H54 (cell line): Measurements from ENCODE around the gene DLGAP1.

ENCODE experiments used
- DNase-seq: peaks from one replicate; pipeline ENCODE4 v3.0.0; 2011; ENCODE audit warnings: low spot score, mixed read lengths; ENCODE audit not compliant: insufficient read length
- FAIRE-seq: peaks from 3 replicates; lab custom pipeline; 2011; peaks lifted over from hg19 to GRCh38; lab: Jason Lieb, UNC
- POLR2A ChIP-seq: IDR thresholded peaks from 2 replicates; pipeline ENCODE4 v1.6.1; 2011; ENCODE audit warnings: low read depth, mild to moderate bottlenecking, low read length

DLGAP1 gene

DNA sequence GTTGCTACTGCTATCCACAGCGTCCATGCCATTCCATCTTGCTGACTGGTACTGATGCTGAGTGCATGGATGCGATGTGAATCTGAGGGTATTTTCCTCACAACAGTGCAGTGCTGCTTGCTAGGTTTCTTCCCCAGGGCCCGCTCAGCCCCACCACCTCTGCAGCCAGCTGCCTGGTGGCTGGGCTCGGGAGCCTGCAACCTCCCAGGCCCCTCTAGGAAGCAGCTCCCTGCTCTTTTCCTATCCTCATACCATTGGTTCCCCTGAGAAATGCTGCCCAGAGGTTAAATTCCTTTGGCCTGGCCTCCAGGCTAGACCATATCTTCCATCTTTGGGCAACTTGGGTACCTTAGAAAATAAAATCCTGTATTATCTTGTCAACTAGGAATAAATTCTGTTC, 591.5 kb downstream of the DLGAP1 start:
- TF ChIP-seq POLR2A, result no peak
- FAIRE-seq, result no peak
- DNase-seq, result no peak

DNA sequence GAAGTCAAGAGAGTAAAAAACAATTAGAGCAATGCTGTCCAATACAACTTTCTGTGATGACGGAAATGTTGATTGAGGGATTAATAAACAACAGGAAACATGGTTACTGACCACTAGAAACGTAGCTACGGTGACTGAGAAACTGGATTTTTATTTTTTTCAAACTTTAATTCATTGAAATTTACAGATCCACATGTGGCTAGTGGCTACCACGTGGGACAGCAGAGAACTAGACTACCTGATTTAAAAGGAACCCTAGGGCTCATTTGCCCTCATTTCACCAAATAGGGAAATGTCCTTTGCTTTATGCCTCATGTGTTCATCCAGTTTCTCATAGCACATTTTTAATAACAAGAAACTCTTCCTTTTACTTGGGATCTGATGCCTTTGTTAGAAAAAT, 592.1 kb downstream of the DLGAP1 start:
- DNase-seq, result no peak
- no peak for FAIRE-seq
- no peak for TF ChIP-seq POLR2A

DNA sequence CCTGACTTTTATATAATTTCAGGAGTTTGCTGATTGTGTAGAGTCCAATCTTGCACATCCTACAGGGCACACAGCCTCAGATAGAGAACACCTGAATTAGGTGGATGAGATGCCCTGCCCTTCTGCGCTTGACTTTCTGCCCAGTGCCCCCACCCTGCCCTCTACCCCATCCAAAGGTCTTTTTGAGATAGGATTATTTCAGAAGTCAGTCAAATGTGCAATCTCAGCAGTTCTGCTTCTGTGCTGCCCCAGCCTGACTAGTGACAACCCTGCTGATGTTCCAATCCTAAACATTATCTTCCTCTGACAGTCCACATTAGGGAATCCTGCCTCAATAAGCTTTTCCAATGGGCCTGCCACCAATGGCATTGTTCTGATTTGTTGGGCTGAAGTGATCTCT, 593.6 kb downstream of the DLGAP1 start:
- FAIRE-seq (no peak), DNase-seq (no peak)
- TF ChIP-seq POLR2A, result no peak

DNA sequence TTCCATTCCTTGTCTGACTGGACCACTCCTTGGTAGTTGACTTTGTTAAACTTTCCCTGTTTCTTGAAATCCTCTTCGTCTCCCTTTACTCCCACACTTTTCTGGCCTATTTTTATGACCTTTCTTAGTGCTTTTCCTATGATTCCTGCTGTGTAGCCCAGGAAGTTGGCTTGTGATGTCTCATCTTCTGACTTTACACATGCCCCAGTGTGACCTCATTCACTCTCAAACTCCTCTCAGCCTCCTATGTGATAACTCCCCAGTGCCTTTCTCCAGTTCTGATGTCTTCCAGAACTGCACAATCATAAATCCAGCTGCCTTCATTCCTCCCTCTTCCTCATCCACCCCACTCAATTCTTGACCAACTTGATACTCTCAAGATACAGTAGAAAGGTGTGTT, 597.6 kb downstream of the DLGAP1 start:
- TF ChIP-seq POLR2A, result no peak
- peak; percentile 75 for FAIRE-seq
- DNase-seq, result peak; percentile 14

DNA sequence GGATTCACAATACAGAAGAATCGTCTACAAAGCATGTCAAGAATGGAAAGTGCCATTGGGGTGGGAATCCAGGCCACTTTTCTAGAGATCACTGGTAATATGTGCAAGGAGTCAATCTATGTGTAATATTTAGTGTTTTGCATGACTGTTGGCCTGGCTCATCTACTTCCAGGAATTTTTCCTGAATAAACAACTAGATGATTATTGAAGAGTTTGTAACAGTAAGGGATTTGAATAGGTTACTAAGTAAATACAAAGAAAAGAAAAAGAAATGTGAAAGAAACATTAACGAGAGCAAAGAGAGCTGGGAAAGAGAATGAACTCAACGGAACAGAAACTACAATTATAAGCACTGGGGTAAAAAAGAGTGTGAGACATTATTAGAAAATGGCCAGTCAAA, 599.1 kb downstream of the DLGAP1 start:
- no peak for DNase-seq
- TF ChIP-seq POLR2A, result no peak
- no peak for FAIRE-seq

DNA sequence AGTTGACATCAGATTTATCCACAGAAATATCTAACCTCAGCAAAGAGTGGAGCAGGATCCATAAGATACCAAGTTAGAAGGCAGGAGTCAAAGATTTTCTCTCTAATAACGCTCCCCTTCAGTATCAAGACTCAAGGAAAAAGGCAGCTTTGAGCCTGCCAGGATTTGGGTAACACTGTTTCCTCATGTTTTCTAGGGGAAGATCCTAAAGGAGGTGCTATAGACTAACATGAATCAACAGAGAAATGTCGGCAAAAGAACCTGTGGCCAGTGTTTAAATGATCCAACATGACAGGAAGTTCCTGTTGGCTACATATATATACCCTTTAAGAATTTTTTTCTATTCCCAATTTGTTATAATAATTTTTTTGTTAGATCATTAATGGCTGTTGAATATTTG, 602.8 kb downstream of the DLGAP1 start:
- no peak for DNase-seq
- TF ChIP-seq POLR2A, result no peak
- no peak for FAIRE-seq

DNA sequence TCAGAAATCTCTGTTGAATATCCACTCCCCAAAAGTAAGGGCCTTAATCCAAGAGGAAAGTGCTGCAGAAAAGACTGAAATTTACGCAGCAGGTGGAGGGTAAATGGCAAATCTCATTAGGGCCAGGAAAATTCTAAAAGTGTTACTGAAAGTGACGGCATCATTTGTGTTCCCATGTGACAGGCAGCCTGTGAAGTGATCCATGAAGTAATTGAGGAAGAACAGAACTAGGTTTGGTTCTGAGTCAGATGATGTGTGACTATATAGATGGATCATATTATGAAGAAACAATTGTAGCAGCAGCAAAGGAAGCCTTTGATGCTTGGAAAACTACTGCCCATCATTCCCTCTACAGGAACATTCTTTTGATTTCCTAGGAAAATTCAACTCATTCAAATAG, 603.9 kb downstream of the DLGAP1 start:
- FAIRE-seq, result no peak
- no peak for DNase-seq
- no peak for TF ChIP-seq POLR2A

DNA sequence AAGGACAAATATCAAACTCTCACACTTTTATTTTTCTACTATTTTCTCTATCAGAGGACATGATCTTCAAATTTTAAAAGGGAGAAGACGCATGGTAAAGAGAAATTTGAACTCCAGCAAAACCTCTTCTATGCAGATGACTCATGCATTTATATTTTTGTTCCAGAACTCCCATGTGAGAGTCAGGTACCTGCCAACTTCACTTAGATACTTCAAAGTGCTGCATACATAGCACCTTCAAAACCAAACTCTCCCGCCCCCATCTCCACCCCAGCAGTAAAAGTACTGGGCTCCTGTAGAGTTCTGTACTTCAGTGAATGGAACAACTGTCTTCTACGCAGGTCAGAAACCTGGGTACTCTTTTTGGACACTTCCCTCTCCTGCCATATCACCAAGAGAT, 606.8 kb downstream of the DLGAP1 start:
- FAIRE-seq (no peak), DNase-seq (no peak)
- no peak for TF ChIP-seq POLR2A

DNA sequence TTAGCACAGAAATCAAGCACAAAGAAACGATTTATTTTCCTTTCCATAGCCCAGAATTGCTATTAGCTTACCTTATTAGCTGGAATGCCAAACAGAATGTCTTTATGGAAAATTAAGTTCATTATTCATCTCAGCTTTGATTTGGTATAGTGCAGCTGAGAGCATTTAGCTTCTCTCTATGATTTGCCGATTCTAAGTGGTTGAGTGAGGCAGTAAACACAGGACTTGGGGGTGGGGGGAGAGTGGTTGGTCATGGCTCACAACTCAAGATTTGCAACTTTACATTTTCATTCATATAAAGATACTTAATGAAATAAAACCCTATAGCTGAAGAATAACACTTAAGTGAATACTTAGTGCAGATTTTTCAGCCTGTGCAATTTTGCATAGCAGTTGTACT, 609.9 kb downstream of the DLGAP1 start:
- no peak for FAIRE-seq
- no peak for TF ChIP-seq POLR2A
- DNase-seq, result no peak

DNA sequence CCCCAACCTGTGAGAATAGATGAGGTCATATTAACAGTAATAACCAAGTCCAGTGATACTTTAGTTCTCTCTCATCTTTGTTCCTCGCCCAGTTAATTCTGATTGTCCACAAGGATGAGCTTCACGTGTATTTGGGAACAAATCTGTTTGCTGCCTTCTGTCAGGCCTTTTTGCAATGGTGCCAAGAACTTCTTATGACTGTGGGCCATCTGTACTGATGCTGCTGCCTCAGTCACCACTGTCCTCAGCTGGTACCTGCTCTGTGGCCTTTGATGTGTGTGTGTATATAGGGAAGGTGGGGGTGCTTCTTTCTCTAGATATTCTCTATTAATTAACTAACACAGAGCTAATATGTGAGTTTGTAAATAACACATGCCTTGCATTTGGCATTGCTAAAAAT, 612.3 kb downstream of the DLGAP1 start:
- no peak for FAIRE-seq
- TF ChIP-seq POLR2A, result no peak
- DNase-seq, result no peak

DNA sequence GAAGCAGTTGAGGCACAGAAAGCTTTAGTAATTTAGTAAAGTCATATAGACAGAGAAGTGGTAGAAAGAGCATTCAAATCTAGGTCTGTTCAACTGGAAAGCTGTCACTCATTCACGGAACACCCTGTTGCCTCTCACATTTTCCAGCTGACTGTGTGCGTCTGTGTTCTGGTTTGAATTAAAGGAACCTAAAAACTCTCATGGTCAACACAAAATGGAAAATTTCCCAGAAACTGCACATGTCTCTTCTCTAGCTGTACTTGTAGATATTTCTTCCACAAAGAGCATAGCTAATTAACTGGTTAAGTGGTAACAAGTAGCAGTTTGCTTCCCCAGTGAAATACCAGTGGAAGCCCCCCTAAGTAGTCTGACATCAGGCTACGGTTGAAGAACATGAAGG, 614.3 kb downstream of the DLGAP1 start:
- TF ChIP-seq POLR2A, result no peak

DNA sequence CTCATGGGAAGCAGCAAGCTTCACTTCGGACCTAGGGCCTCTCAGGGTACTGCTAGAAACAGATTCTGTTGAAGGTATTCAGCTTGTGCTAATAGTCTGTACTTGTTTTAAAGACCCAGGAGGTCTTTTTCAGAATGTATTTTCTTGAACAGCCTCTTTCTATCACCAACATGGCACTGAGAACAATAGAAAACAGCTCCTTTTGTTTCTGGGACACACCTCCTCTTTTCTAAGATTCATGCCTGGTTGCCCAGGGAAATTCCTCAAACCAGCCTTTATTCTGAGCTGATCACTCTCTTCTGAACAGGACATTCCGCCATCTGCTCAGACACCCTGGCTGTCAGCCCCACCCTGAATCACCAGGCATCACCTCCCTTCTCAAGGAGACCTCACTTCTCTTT, 615.5 kb downstream of the DLGAP1 start:
- no peak for DNase-seq
- FAIRE-seq, result no peak
- TF ChIP-seq POLR2A, result no peak

More for the DNA sequence above, 614.3 kb downstream of the DLGAP1 start:
- DNase-seq (no peak), FAIRE-seq (no peak)

DNA sequence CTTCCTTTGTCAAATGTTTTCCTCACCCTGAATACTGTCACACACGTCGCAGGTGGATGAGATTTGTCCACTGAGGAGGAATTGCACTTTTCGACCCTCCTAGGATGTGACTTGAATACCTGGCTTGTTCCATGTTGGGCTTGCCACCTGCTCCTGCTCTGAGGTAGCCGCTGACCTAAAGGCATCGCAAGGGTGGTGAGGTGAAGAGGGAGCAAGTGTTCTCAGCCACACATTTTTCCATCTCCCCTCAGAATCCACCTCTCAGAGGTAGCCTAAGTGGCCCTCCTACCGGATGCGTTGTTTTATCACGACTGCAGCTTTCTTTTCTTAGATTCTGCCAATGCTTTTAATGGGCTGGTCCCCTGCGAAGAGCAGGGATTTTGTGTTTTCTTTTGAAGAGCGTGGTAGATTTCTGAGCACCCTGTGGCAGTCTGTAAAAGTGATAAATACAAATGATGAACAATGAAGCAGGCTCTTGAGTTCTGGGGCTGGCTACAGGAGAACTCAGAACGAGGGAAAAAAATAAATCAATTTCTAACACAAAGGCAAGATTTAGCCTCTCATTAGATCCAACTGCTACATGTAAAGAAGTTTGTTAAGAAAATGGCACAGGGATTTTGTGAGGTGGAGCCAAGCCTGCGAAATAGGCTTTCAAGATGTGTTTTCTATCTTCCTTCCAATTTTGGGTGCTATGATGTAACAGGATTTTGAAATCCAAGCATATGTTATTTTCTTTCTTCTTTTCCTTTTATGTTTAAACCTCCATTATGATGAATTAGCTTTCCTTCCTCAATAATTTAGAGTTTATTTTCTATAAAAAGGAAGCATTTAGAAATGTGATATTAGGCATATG, 618.4 kb downstream of the DLGAP1 start:
- DNase-seq (no peak), FAIRE-seq (no peak)
- TF ChIP-seq POLR2A, result no peak

DNA sequence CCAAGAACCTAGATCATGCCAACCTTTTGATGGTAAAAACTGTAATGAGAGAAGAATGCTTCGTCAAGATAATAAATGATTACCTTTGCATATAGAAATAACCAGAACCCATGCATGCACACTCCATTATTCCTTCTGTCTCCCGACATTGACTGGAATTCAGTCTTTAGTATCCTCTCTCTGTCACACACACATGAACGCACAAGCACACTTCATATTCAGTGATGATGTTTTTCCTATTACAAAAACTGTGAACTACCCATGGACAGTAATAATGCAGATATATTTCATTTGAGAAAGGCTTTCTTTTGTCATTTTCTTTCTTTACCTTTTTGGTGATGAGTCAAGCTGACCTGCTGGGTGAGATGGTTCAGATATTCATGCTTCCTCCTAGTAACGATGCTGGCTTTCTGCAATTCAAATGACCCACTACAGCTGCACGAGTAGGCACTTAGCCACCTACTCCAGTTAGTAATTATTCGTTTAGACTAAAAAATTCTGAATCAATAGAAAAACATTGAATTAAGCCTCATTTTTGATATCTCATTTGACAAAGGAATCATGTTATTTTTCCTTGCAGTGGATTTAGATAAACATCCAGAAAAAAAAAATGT, 623.0 kb downstream of the DLGAP1 start:
- DNase-seq, result no peak
- no peak for FAIRE-seq
- TF ChIP-seq POLR2A, result no peak

DNA sequence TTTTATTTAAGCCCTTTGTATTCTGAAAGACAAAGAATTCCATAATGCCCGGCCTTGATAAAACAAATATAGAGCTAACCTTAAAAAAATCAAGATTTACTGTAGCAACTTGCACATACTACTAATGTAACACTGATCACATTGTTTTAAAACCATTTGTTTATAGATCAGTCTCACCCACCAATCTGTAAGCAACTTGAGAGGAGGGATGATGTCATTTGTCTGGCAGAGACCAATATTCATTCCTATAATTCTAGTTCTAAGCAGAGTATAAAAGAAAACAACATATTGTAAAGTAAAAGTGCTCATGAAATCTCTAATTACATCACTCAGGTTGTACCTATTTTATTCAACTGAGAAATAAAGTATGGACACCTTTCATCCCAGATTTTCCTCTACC, 624.5 kb downstream of the DLGAP1 start:
- no peak for TF ChIP-seq POLR2A
- FAIRE-seq (no peak), DNase-seq (no peak)
